GM06990 (cell line): ENCODE results near the gene FSTL4.
A peak's percentile ranks its signal among the peaks of the same experiment; 100 is the strongest.

Experiments used
- DNase-seq: peaks from one replicate; pipeline ENCODE4 v3.0.0-alpha.2; 2011; ENCODE audit not compliant: insufficient read length; ENCODE audit errors: extremely low read depth
- H3K27me3 ChIP-seq: replicated peaks from 2 replicates; pipeline ENCODE4 v1.6.0; 2011; ENCODE audit warnings: low read length; ENCODE audit not compliant: control insufficient read depth, insufficient read depth
- H3K36me3 ChIP-seq: 2 replicates; pipeline ENCODE4 v1.5.1; 2011; ENCODE audit warnings: low read length; ENCODE audit not compliant: control insufficient read depth, insufficient read depth
- H3K4me3 ChIP-seq: replicated peaks from 2 replicates; pipeline ENCODE4 v1.5.1; 2011; ENCODE audit warnings: low read depth, mild to moderate bottlenecking, control low read depth, low read length
- TF ChIP-seq, protein P1 (sequence below): IDR thresholded peaks from 2 replicates; pipeline ENCODE4 v1.5.1; 2011; ENCODE audit warnings: low read length, control low read depth, mild to moderate bottlenecking, inconsistent platforms; ENCODE audit not compliant: insufficient read depth, poor library complexity, severe bottlenecking

The FSTL4 gene

DNA sequence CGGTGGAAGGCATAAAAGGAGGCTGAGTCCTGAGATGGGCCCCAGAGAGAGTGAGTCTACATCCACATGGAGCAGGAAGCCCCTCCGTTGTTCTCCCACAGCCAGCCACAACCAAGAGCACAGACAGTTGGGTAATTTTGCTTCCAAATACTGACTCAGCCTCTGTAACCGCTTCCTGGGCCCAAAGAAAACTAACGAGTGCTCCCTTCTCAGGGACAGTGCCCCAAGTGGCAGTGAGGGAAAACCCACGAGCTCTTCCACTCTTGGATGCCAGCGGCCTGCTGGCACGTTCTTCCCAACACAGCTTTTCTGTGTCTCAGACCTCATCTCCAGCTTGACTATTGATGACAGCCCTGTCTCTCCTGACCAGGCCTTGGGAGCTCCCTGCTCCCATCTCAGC lies 207.6 kb downstream of the FSTL4 start:
- no peaks in the 10 kb centered on the region for H3K36me3 ChIP-seq
- TF ChIP-seq, protein P1, sequence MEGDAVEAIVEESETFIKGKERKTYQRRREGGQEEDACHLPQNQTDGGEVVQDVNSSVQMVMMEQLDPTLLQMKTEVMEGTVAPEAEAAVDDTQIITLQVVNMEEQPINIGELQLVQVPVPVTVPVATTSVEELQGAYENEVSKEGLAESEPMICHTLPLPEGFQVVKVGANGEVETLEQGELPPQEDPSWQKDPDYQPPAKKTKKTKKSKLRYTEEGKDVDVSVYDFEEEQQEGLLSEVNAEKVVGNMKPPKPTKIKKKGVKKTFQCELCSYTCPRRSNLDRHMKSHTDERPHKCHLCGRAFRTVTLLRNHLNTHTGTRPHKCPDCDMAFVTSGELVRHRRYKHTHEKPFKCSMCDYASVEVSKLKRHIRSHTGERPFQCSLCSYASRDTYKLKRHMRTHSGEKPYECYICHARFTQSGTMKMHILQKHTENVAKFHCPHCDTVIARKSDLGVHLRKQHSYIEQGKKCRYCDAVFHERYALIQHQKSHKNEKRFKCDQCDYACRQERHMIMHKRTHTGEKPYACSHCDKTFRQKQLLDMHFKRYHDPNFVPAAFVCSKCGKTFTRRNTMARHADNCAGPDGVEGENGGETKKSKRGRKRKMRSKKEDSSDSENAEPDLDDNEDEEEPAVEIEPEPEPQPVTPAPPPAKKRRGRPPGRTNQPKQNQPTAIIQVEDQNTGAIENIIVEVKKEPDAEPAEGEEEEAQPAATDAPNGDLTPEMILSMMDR: peak; percentile 17
- DNase-seq: no peak
- H3K4me3 ChIP-seq: no peak overlapping the region
- H3K27me3 ChIP-seq: no peaks in the 10 kb centered on the region

DNA sequence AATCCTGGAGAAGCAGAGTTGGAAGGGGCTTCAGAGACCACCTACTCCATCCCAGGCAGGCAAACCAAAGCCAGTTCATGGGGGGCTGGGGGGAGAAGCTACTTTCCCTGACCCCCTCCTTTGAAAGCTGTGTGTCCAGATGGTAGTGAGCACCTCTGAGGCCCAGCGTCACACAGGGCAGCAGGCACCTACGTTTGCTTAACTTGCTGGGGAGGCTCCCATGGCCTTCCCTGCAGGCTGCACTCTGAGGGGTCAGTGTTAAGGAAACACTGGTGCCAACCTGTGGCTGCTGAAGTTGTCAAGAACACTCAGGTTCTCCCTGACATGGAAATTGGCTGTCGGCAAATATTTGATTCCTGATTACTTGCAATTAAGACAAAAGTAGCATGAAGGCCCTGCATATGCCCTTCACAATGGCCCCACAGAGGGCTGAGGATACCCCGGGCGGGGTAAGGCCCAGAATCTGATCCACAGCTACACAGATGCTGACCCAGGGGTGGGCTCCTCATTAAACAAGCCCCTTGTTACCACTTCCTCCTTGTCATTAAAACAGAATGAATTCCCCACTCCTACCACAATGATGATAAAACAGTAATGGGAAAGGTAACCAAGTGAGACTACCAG lies 208.5 kb downstream of the FSTL4 start:
- TF ChIP-seq, protein P1: no peak
- no peak overlapping the region for H3K4me3 ChIP-seq
- H3K36me3 ChIP-seq: no peaks in the 10 kb centered on the region
- H3K27me3 ChIP-seq: no peaks in the 10 kb centered on the region
- no peak for DNase-seq

DNA sequence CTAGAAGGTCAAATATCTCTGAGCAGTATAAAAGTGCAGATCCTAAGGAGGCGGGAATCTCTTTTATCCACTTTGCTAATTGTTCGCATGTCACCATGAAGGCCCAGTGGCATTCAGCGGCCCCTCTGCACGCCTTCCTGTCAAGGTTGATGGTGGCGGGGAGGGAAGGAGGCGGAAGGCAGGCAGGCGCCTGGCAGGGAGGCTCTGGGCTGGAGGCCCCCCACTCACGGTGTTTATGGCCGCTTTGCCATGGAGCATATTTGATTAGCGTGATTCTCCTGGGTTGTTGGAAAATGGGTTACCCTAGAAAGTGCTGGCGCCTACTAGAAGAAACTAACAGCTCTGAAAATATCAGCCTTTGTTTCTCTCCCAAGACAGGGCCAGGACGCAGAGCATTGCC lies 209.6 kb downstream of the FSTL4 start:
- Histone ChIP-seq H3K4me3 (no peak overlapping the region), H3K27me3 (no peaks in the 10 kb centered on the region), H3K36me3 (no peaks in the 10 kb centered on the region)
- TF ChIP-seq, protein P1: no peak
- no peak for DNase-seq

DNA sequence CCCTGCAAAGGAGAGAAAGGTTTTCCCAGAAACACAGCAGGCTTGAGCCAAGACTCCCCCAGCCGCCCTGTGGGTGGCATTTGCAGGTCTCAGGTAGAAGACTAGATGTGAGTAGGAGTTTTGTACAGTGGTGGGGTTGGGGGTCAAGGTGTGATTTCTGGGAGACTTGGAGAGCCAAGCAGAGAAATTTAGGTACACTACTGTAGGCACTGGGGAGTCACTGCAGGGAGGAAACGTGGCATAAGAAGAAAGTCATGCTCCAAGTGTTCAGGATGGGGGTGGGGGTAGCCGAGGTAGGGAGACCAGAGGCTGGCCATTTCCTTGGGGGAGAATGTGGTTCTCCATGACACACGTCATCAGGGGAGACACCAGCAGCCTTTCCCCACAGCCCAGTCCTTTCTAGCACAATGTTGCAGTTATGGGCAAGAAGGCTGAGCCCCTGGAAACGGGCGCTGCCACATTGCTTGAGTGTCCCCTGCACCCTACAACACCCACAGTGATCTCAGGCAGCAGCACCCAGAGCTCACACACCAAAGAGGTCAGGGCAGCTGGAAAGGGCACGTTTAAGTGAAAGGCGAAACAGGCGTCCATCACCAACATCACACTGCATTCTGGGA lies 210.5 kb downstream of the FSTL4 start:
- no peak for DNase-seq
- Histone ChIP-seq H3K36me3 (no peaks in the 10 kb centered on the region), H3K27me3 (no peaks in the 10 kb centered on the region), H3K4me3 (no peak overlapping the region)
- TF ChIP-seq, protein P1: no peak

DNA sequence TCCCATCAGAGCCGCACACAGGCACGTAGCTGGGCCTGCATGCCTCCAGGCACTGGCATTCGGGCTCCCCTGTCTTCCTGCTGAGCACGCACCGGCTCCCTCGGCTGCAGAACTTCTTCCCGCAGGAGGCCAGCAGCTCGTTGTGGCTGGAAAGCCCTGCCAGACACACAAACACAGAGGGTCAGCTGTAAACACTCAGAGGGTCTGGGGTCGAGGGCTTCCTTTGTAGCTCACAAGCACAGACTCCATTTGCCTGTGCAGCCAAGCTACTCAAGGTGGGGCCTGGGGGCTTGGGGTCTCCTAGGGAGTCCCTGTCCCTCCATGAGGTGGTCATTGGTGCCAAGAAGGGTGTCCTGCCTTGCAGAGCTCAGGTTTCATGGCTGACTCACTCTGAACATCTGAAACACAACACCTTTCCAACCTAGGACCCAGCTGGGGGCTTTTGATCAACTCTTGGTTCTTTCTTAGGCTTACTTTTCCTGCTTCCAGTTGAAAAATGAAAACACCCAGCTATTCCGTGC lies 211.4 kb downstream of the FSTL4 start:
- TF ChIP-seq, protein P1: no peak
- Histone ChIP-seq H3K4me3 (no peak overlapping the region), H3K27me3 (no peaks in the 10 kb centered on the region), H3K36me3 (no peaks in the 10 kb centered on the region)
- no peak for DNase-seq

DNA sequence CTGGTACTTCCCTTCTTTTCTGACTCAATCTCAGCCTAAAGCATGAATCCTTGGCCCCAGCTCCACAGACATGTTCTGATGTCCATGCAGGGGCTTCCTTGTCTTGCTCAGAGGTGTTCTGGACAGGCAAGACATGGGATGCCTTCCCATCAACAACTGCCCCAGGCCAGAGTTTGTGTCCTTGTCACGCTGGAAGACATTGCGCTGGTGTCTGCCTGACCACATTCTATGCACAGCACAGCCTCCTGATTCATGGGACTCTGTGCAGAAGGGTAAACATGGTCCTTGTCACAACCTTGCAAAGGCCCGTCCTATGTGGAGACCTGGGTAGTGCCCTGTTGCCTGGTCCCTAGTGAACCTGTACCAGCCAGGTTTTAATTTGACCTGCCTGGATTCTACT lies 212.2 kb downstream of the FSTL4 start:
- no peak for DNase-seq
- Histone ChIP-seq H3K4me3 (no peak overlapping the region), H3K36me3 (no peaks in the 10 kb centered on the region), H3K27me3 (no peaks in the 10 kb centered on the region)
- TF ChIP-seq, protein P1: no peak
